H1 (cell line): ENCODE measurements around the gene TMED3. TPM values are rescaled to one million over a fixed set of nuclear protein-coding genes. Genes with fewer than 3 reads are reported as not detected.

ENCODE experiments used
- CTCF ChIA-PET: fragments of 300-600 bp; sonication (Branson Sonifier 250); formaldehyde crosslinking; loops from one replicate; lab custom pipeline; 2021; ENCODE audit not compliant: partially characterized antibody; lab: Charles Lee
- POLR2A ChIA-PET: fragments of 300-600 bp; sonication (Branson Sonifier 250); formaldehyde crosslinking; loops from one replicate; lab custom pipeline; 2021; ENCODE audit warnings: inconsistent platforms; ENCODE audit not compliant: partially characterized antibody; lab: Charles Lee
- DNase-seq, 2 experiments: peaks; one replicate each; pipeline versions ENCODE4 v3.0.0 to v3.0.0-alpha.2; 2010 to 2022; ENCODE audit warnings: low spot score in 2 of 2, low read depth in 1 of 2, mixed read lengths in 1 of 2
- FAIRE-seq: peaks from 2 replicates; lab custom pipeline; 2011; peaks lifted over from hg19 to GRCh38; lab: Jason Lieb, UNC
- H2AFZ ChIP-seq: 2 replicates; pipeline ENCODE4 v1.8.1; 2012; ENCODE audit warnings: low read length, inconsistent platforms
- H2AK5ac ChIP-seq: 2 replicates; pipeline ENCODE4 v1.6.1; 2013; ENCODE audit warnings: low read depth, low read length
- H2BK120ac ChIP-seq: replicated peaks from 2 replicates; pipeline ENCODE3; 2013; ENCODE audit warnings: low read depth, low read length, inconsistent platforms
- H2BK12ac ChIP-seq: 2 replicates; pipeline ENCODE4 v1.6.1; 2013; ENCODE audit warnings: low read depth, low read length
- H2BK15ac ChIP-seq: 2 replicates; pipeline ENCODE4 v1.6.1; 2013; ENCODE audit warnings: low read length
- H2BK20ac ChIP-seq: 2 replicates; pipeline ENCODE4 v1.6.1; 2013; ENCODE audit warnings: low read length
- H2BK5ac ChIP-seq: 2 replicates; pipeline ENCODE4 v1.6.1; 2013; ENCODE audit warnings: low read depth, low read length
- H3K14ac ChIP-seq: 2 replicates; pipeline ENCODE4 v1.6.1; 2013; ENCODE audit warnings: inconsistent platforms; ENCODE audit not compliant: insufficient read length
- H3K18ac ChIP-seq: 2 replicates; pipeline ENCODE4 v1.6.1; 2013; ENCODE audit warnings: low read length; ENCODE audit errors: extremely low read depth
- H3K23ac ChIP-seq: 2 replicates; pipeline ENCODE4 v1.6.1; 2013; ENCODE audit warnings: inconsistent platforms; ENCODE audit not compliant: insufficient read length
- H3K23me2 ChIP-seq: 2 replicates; pipeline ENCODE4 v1.6.1; 2013; ENCODE audit warnings: low read depth, low read length
- H3K27ac ChIP-seq: 2 replicates; pipeline ENCODE4 v1.6.1; 2011; ENCODE audit warnings: low read depth, low read length, inconsistent platforms
- H3K27me3 ChIP-seq, 4 experiments: replicated peaks in 1 of 4; 1 replicate in 1 of 4; 2 replicates in 3 of 4; pipeline versions ENCODE4 v1.6.1 to v1.8.1; 2011 to 2013; ENCODE audit warnings: low read length in 3 of 4, mild to moderate bottlenecking in 3 of 4, inconsistent platforms in 2 of 4, mixed read lengths in 2 of 4, moderate library complexity in 1 of 4; ENCODE audit not compliant: control insufficient read depth in 3 of 4, insufficient read depth in 3 of 4; ENCODE audit errors: extremely low read depth in 1 of 4
- H3K36me3 ChIP-seq, 4 experiments: 2 replicates each; pipeline versions ENCODE4 v1.6.1 to v1.8.1; 2011 to 2013; ENCODE audit warnings: mild to moderate bottlenecking in 4 of 4, low read length in 3 of 4, moderate library complexity in 2 of 4, control low read depth in 1 of 4, inconsistent platforms in 1 of 4; ENCODE audit not compliant: insufficient read depth in 4 of 4, control insufficient read depth in 2 of 4
- H3K4ac ChIP-seq: replicated peaks from 2 replicates; pipeline ENCODE3; 2013; ENCODE audit warnings: low read length, low read depth, mixed read lengths, inconsistent platforms; ENCODE audit not compliant: insufficient read length
- H3K4me1 ChIP-seq, 4 experiments: replicated peaks in 1 of 4; 1 replicate in 1 of 4; 2 replicates in 3 of 4; pipeline versions ENCODE4 v1.6.1 to v1.8.1; 2011 to 2013; ENCODE audit warnings: low read length in 3 of 4, inconsistent platforms in 2 of 4, mixed read lengths in 1 of 4; ENCODE audit not compliant: insufficient read depth in 4 of 4, control insufficient read depth in 3 of 4
- H3K4me2 ChIP-seq, 2 experiments: 2 replicates each; pipeline versions ENCODE4 v1.6.1 to v1.8.1; 2011 to 2013; ENCODE audit warnings: low read depth in 2 of 2, low read length in 2 of 2, control low read depth in 1 of 2, inconsistent platforms in 1 of 2, mild to moderate bottlenecking in 1 of 2; ENCODE audit not compliant: insufficient read depth in 1 of 2
- H3K4me3 ChIP-seq, 4 experiments: fragments of 200-600, 300-600 bp in 1 of 4; sonication (generic), shearing (Covaris generic), sonication (Bioruptor Twin) in 1 of 4; 2 replicates each; pipeline versions ENCODE4 v1.5.1 to v1.8.1; 2011 to 2016; ENCODE audit warnings: low read length in 4 of 4, low read depth in 3 of 4, control low read depth in 2 of 4, inconsistent platforms in 2 of 4, mild to moderate bottlenecking in 2 of 4, mixed read lengths in 1 of 4, moderate library complexity in 1 of 4; ENCODE audit not compliant: insufficient read depth in 2 of 4; ENCODE audit errors: extremely low read depth in 1 of 4
- H3K56ac ChIP-seq: replicated peaks from 2 replicates; pipeline ENCODE3; 2013; ENCODE audit warnings: low read depth, mild to moderate bottlenecking, mixed read lengths, low read length, inconsistent platforms; ENCODE audit not compliant: insufficient read length
- H3K79me1 ChIP-seq: 2 replicates; pipeline ENCODE4 v1.6.1; 2013; ENCODE audit warnings: low read depth, low read length, control low read depth
- H3K79me2 ChIP-seq, 2 experiments: 2 replicates each; pipeline versions ENCODE4 v1.6.1 to v1.8.1; 2012 to 2013; ENCODE audit warnings: low read length in 2 of 2, mild to moderate bottlenecking in 2 of 2, inconsistent platforms in 1 of 2; ENCODE audit not compliant: insufficient read depth in 2 of 2, control insufficient read depth in 1 of 2
- H3K9ac ChIP-seq, 4 experiments: replicated peaks in 1 of 4; 1 replicate in 1 of 4; 2 replicates in 3 of 4; pipeline versions ENCODE4 v1.6.1 to v1.8.1; 2011 to 2013; ENCODE audit warnings: low read depth in 3 of 4, low read length in 3 of 4, control low read depth in 2 of 4, mild to moderate bottlenecking in 2 of 4, moderate library complexity in 2 of 4, inconsistent platforms in 1 of 4; ENCODE audit errors: extremely low read depth in 1 of 4
- H3K9me3 ChIP-seq, 2 experiments: 2 replicates each; pipeline versions ENCODE4 v1.6.1 to v1.8.1; 2012 to 2013; ENCODE audit warnings: mild to moderate bottlenecking in 2 of 2, moderate library complexity in 2 of 2, control low read depth in 1 of 2, inconsistent platforms in 1 of 2, low read depth in 1 of 2, low read length in 1 of 2, mixed read lengths in 1 of 2; ENCODE audit not compliant: insufficient read depth in 2 of 2
- H4K20me1 ChIP-seq, 2 experiments: replicated peaks in 1 of 2; 2 replicates each; pipeline versions ENCODE3 to v1.8.1; 2011 to 2013; ENCODE audit warnings: inconsistent platforms in 2 of 2, low read length in 2 of 2, mild to moderate bottlenecking in 1 of 2; ENCODE audit not compliant: insufficient read depth in 2 of 2, control insufficient read depth in 1 of 2
- H4K5ac ChIP-seq: 2 replicates; pipeline ENCODE4 v1.6.1; 2013; ENCODE audit warnings: low read length, low read depth, mixed read lengths, inconsistent platforms; ENCODE audit not compliant: insufficient read length
- H4K8ac ChIP-seq: 2 replicates; pipeline ENCODE4 v1.8.0; 2013; ENCODE audit warnings: mild to moderate bottlenecking, moderate library complexity, low read length, inconsistent platforms; ENCODE audit not compliant: insufficient read depth; ENCODE audit errors: extremely low read depth
- H4K91ac ChIP-seq: replicated peaks from 2 replicates; pipeline ENCODE3; 2013; ENCODE audit warnings: low read length, mixed read lengths, inconsistent platforms; ENCODE audit not compliant: insufficient read length
- SUZ12 ChIP-seq: fragments of 200-600 bp; sonication (generic); IDR thresholded peaks from 2 replicates; pipeline ENCODE4 v1.6.1; 2012; ENCODE audit warnings: mild to moderate bottlenecking, inconsistent platforms, low read length, moderate library complexity, mixed read lengths
- WGBS, 2 experiments: shearing (Covaris generic) in 1 of 2; methylation state at CpG; one replicate each; pipeline versions ENCODE4 v1.1.6 to v1.1.7; 2013 to 2015; ENCODE audit warnings: low lambda C conversion rate in 2 of 2, mixed read lengths in 2 of 2, inconsistent platforms in 1 of 2, low coverage in 1 of 2, missing lambda C conversion rate in 1 of 2; ENCODE audit not compliant: insufficient replicate concordance in 2 of 2, insufficient coverage in 1 of 2, insufficient read length in 1 of 2; ENCODE audit errors: extremely low coverage in 1 of 2, missing lambda C conversion rate in 1 of 2; 5-methylcytosine and 5-hydroxymethylcytosine counted together
- polyA plus RNA-seq, 7 experiments: library from polyadenylated mRNA; depleted of rRNA in 3 of 7; stranded (reverse) in 5 of 7; unstranded in 2 of 7; fragments of >200 nt in 5 of 7; fragments of 200-250 nt in 2 of 7; gene quantifications; 1 replicate in 5 of 7; 2 replicates in 1 of 7; 4 replicates in 1 of 7; pipeline versions ENCODE4 v1.2.1 to v1.2.3, GENCODE V29; 2011 to 2013; ENCODE audit warnings: missing spikeins in 2 of 7, mixed read lengths in 2 of 7
- total RNA-seq: library from RNA; stranded (reverse); fragmentation: NEBNext Ultra II Directional; extraction: Animal tissue kit (Norgen Biotek cat#: 25700); gene quantifications from 2 replicates; pipeline ENCODE4 v1.2.1, GENCODE V29; 2021

TMED3 gene
- total and polyA plus RNA-seq, 2 of the 8 experiments (the other 6 are each of a cell fraction or from before 2014, with no cell fraction given): 50.2 to 110 TPM

DNA sequence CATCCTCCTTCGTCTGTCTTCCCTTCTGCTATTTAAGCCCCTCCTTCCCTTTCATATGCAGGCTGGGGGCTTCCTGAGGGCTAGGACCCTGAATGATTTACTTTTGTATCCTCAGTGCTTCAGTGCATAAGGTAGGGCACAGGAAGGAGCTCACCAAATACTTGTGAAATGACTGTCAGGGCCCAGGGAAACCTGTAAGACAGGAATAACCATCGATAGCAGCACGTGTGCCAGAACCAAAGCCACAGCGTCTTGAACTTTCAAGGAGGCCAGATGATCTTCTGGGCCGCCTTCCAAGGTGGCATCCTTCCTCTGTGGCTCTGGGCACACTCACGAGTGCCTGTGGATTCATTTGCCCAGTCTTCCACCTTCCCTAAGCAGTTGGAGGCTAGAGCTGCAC is 3.9 kb downstream of the TMED3 start:
- H3K79me2 ChIP-seq: peaks cover 0 to 18% of the 10 kb centered on the region in 2 experiments; a peak in 2 of 4 replicates
- peaks cover 3 to 7% of the 10 kb centered on the region in 2 experiments; a peak in 2 of 4 replicates for H3K9me3 ChIP-seq
- H4K91ac ChIP-seq: no peak overlapping the region
- TF ChIP-seq SUZ12: no peak
- TF ChIP-seq, all 59 proteins: peak for 0
- Histone ChIP-seq H3K4me2 (no peak overlapping the region), H2BK120ac (no peak overlapping the region), H3K18ac (no peak overlapping the region), H3K27ac (no peak overlapping the region), H3K36me3 (peaks cover 19 to 58% (median 47%) of the 10 kb centered on the region in 4 experiments), H4K8ac (no peak overlapping the region), H2BK12ac (no peak overlapping the region), H3K4me1 (peaks cover 0 to 11% (median 5%) of the 10 kb centered on the region in 4 experiments; a peak in 4 of 7 replicates), H2BK5ac (no peak overlapping the region), H3K56ac (no peak overlapping the region), H2BK15ac (no peak overlapping the region), H3K4me3 (no peak overlapping the region), H3K9ac (no peak overlapping the region), H2AK5ac (no peak overlapping the region), H4K20me1 (peaks cover 2 to 3% of the 10 kb centered on the region in 2 experiments), H3K14ac (no peak overlapping the region), H3K23me2 (peaks cover 14% of the 10 kb centered on the region; the same call in 1 of the 2 replicates), H3K27me3 (peaks cover 0 to 3% (median 0%) of the 10 kb centered on the region in 4 experiments; a peak in 1 of 7 replicates), H3K79me1 (peaks cover 3% of the 10 kb centered on the region; the same call in 1 of the 2 replicates), H2AFZ (no peak overlapping the region), H3K4ac (no peak overlapping the region), H4K5ac (no peak overlapping the region), H2BK20ac (no peak overlapping the region), H3K23ac (no peak overlapping the region)
- POLR2A ChIA-PET: no interaction called here
- DNase-seq (no peak), FAIRE-seq (no peak)
- CTCF ChIA-PET: no interaction called here
- WGBS, 2 experiments: 91% methylated on average over 6 of the region's 6 CpGs; no CpG with 5 or more reads in 1 of the 2 experiments
